Measurements from ENCODE around the gene RALGAPA2. TPM values are rescaled to one million over a fixed set of nuclear protein-coding genes. Genes with fewer than 3 reads are reported as not detected.

RALGAPA2 gene
- total and polyA plus RNA-seq, 7 experiments from 2014 or later, result 6.7 to 45.4 (median 34.9) TPM

DNA sequence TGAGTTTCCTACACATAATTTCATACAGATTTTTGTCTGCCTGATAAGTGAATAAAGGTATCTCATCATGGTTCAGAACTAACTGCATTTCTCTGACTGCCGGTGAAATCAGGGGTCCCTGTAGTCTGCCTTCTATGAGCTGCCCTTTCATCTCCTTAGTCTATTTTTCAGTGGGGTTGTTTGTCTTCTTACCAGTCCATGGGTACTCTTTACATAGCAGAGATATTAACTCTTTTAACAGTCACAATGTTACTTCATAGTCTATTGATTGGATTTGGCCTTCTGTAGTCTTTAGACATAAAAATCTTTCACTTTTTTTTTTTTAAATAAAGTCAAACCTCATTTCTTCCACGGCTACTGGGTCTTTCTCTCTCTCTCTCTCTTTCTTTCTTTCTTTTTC is 79.8 kb downstream of the RALGAPA2 start:
- no peaks in the 10 kb centered on the region for H3K27me3 ChIP-seq (ENCODE audit: control insufficient read depth in 2 of 2, insufficient read depth in 2 of 2, low read length in 2 of 2)
- intact Hi-C loops (cut with micrococcal nuclease), result no loop called here
- no peaks in the 10 kb centered on the region for H3K4me1 ChIP-seq (ENCODE audit: control insufficient read depth in 2 of 2, insufficient read depth in 2 of 2, low read length in 2 of 2)
- peaks cover 0 to 4% (median 0%) of the 10 kb centered on the region in 7 donors for H3K4me1 Mint-ChIP-seq
- H3K4me3 Mint-ChIP-seq, result no peak overlapping the region
- ChIA-PET CTCF (no interaction called here), POLR2A (no interaction called here)
- ATAC-seq (no peak), DNase-seq (no peak)
- peaks cover 9 to 75% (median 49%) of the 10 kb centered on the region in 5 donors for H3K36me3 Mint-ChIP-seq
- no peak overlapping the region for H3K4me3 ChIP-seq (ENCODE audit: low read length)
- H3K27ac ChIP-seq (ENCODE audit: low read depth, low read length), result no peak overlapping the region
- H3K9me3 Mint-ChIP-seq, result no peaks in the 10 kb centered on the region
- peaks cover 0 to 48% (median 0%) of the 10 kb centered on the region in 3 experiments for H3K36me3 ChIP-seq (ENCODE audit: control insufficient read depth in 2 of 3, insufficient read depth in 3 of 3, low read length in 3 of 3)
- H3K9me3 ChIP-seq (ENCODE audit: control insufficient read depth in 2 of 3, low read length in 3 of 3), result no peaks in the 10 kb centered on the region
- H3K27me3 Mint-ChIP-seq, result no peaks in the 10 kb centered on the region
- no peak overlapping the region for H3K27ac Mint-ChIP-seq

DNA sequence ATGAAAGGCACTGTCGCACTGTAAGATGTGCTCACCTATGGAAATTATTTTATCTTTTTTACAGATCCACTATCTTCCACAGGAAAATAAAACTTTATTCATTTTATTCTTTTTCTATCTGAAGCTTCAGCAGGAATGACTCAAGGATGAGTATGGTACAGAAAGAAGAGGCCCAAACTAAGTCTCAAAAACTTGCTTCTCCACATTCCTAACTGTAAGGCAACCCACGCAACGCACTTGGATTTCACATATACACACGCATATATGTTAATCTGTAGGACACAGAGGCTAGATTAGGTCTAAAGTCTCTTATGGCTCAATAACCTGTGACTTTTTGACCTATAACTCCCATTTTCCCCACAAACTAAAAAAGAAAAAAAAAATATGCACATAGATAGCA is 81.9 kb downstream of the RALGAPA2 start:
- peaks cover 12 to 82% (median 51%) of the 10 kb centered on the region in 5 donors for H3K36me3 Mint-ChIP-seq

GRCh38 chr20:20629556-20630188 is 82.8 kb downstream of the RALGAPA2 start:
- Mint-ChIP-seq H3K4me3 (no peak overlapping the region), H3K9me3 (no peaks in the 10 kb centered on the region), H3K27me3 (no peaks in the 10 kb centered on the region), H3K27ac (no peak overlapping the region), H3K36me3 (peaks cover 10 to 78% (median 53%) of the 10 kb centered on the region in 5 donors), H3K4me1 (peaks cover 0 to 4% (median 0%) of the 10 kb centered on the region in 7 donors)
- H3K4me1 ChIP-seq (ENCODE audit: control insufficient read depth in 2 of 2, insufficient read depth in 2 of 2, low read length in 2 of 2), result no peaks in the 10 kb centered on the region
- no peaks in the 10 kb centered on the region for H3K9me3 ChIP-seq (ENCODE audit: control insufficient read depth in 2 of 3, low read length in 3 of 3)
- H3K27ac ChIP-seq (ENCODE audit: low read depth, low read length), result no peak overlapping the region
- H3K4me3 ChIP-seq (ENCODE audit: low read length), result no peak overlapping the region
- ATAC-seq, result no peak
- DNase-seq, result no peak
- no peaks in the 10 kb centered on the region for H3K27me3 ChIP-seq (ENCODE audit: control insufficient read depth in 2 of 2, insufficient read depth in 2 of 2, low read length in 2 of 2)
- ChIA-PET POLR2A (no interaction called here), CTCF (no interaction called here)
- intact Hi-C loops (cut with micrococcal nuclease), result no loop called here
- H3K36me3 ChIP-seq (ENCODE audit: control insufficient read depth in 2 of 3, insufficient read depth in 3 of 3, low read length in 3 of 3), result peaks cover 0 to 42% (median 0%) of the 10 kb centered on the region in 3 experiments

More for the DNA sequence above, 81.9 kb downstream of the RALGAPA2 start:
- Histone ChIP-seq H3K36me3 (ENCODE audit: control insufficient read depth in 2 of 3, insufficient read depth in 3 of 3, low read length in 3 of 3) (peaks cover 0 to 51% (median 0%) of the 10 kb centered on the region in 3 experiments), H3K4me1 (ENCODE audit: control insufficient read depth in 2 of 2, insufficient read depth in 2 of 2, low read length in 2 of 2) (no peaks in the 10 kb centered on the region), H3K27me3 (ENCODE audit: control insufficient read depth in 2 of 2, insufficient read depth in 2 of 2, low read length in 2 of 2) (no peaks in the 10 kb centered on the region), H3K9me3 (ENCODE audit: control insufficient read depth in 2 of 3, low read length in 3 of 3) (no peaks in the 10 kb centered on the region), H3K27ac (ENCODE audit: low read depth, low read length) (no peak overlapping the region), H3K4me3 (ENCODE audit: low read length) (no peak overlapping the region)
- Mint-ChIP-seq H3K27me3 (no peaks in the 10 kb centered on the region), H3K4me3 (no peak overlapping the region), H3K27ac (peak overlapping the region in 1 of 9 donors; percentile 17), H3K9me3 (no peaks in the 10 kb centered on the region), H3K4me1 (peaks cover 0 to 4% (median 0%) of the 10 kb centered on the region in 7 donors)
- ATAC-seq, result no peak
- POLR2A ChIA-PET, result no interaction called here
- CTCF ChIA-PET, result no interaction called here
- intact Hi-C loops (cut with micrococcal nuclease), result no loop called here
- no peak for DNase-seq

DNA sequence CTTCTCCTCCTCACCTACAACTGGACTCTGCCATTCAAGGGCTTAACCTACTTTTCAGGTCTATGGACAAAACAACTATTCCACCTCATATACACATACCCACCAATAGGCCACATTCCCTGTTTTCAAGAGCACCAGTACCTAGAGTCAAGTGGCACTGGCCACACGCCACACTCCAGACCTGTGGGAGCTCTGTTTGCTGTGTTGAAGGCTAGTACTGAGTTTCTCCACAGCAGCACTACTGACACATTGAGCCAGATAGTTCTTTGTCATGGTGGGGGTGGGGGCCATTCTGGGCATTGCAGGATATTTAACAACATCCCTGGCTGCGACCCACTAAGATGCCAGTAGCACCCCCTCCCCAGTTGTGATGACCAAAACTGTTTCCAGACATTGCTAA is 84.1 kb downstream of the RALGAPA2 start:
- Histone ChIP-seq H3K9me3 (ENCODE audit: control insufficient read depth in 2 of 3, low read length in 3 of 3) (no peaks in the 10 kb centered on the region), H3K27ac (ENCODE audit: low read depth, low read length) (no peak overlapping the region), H3K27me3 (ENCODE audit: control insufficient read depth in 2 of 2, insufficient read depth in 2 of 2, low read length in 2 of 2) (no peaks in the 10 kb centered on the region), H3K4me3 (ENCODE audit: low read length) (no peak overlapping the region), H3K4me1 (ENCODE audit: control insufficient read depth in 2 of 2, insufficient read depth in 2 of 2, low read length in 2 of 2) (no peaks in the 10 kb centered on the region), H3K36me3 (ENCODE audit: control insufficient read depth in 2 of 3, insufficient read depth in 3 of 3, low read length in 3 of 3) (peaks cover 0 to 38% (median 0%) of the 10 kb centered on the region in 3 experiments)
- intact Hi-C loops (cut with micrococcal nuclease), result no loop called here
- H3K27ac Mint-ChIP-seq, result no peak overlapping the region
- H3K36me3 Mint-ChIP-seq, result peaks cover 10 to 65% (median 45%) of the 10 kb centered on the region in 5 donors
- no peak overlapping the region for H3K4me3 Mint-ChIP-seq
- peaks cover 0 to 4% (median 0%) of the 10 kb centered on the region in 7 donors for H3K4me1 Mint-ChIP-seq
- ChIA-PET POLR2A (no interaction called here), CTCF (no interaction called here)
- no peaks in the 10 kb centered on the region for H3K27me3 Mint-ChIP-seq
- no peak for DNase-seq
- ATAC-seq, result no peak
- no peaks in the 10 kb centered on the region for H3K9me3 Mint-ChIP-seq

GRCh38 chr20:20627471-20627870 is 85.0 kb downstream of the RALGAPA2 start:
- CTCF ChIA-PET, result no interaction called here
- Histone ChIP-seq H3K4me3 (ENCODE audit: low read length) (no peak overlapping the region), H3K27ac (ENCODE audit: low read depth, low read length) (no peak overlapping the region), H3K4me1 (ENCODE audit: control insufficient read depth in 2 of 2, insufficient read depth in 2 of 2, low read length in 2 of 2) (no peaks in the 10 kb centered on the region), H3K36me3 (ENCODE audit: control insufficient read depth in 2 of 3, insufficient read depth in 3 of 3, low read length in 3 of 3) (peaks cover 0 to 38% (median 0%) of the 10 kb centered on the region in 3 experiments), H3K9me3 (ENCODE audit: control insufficient read depth in 2 of 3, low read length in 3 of 3) (no peaks in the 10 kb centered on the region), H3K27me3 (ENCODE audit: control insufficient read depth in 2 of 2, insufficient read depth in 2 of 2, low read length in 2 of 2) (no peaks in the 10 kb centered on the region)
- peaks cover 0 to 4% (median 0%) of the 10 kb centered on the region in 7 donors for H3K4me1 Mint-ChIP-seq
- ATAC-seq (no peak), DNase-seq (no peak)
- POLR2A ChIA-PET, result no interaction called here
- H3K9me3 Mint-ChIP-seq, result no peaks in the 10 kb centered on the region
- no peaks in the 10 kb centered on the region for H3K27me3 Mint-ChIP-seq
- no peak overlapping the region for H3K4me3 Mint-ChIP-seq
- intact Hi-C loops (cut with micrococcal nuclease), result no loop called here
- no peak overlapping the region for H3K27ac Mint-ChIP-seq
- peaks cover 10 to 59% (median 45%) of the 10 kb centered on the region in 5 donors for H3K36me3 Mint-ChIP-seq

DNA sequence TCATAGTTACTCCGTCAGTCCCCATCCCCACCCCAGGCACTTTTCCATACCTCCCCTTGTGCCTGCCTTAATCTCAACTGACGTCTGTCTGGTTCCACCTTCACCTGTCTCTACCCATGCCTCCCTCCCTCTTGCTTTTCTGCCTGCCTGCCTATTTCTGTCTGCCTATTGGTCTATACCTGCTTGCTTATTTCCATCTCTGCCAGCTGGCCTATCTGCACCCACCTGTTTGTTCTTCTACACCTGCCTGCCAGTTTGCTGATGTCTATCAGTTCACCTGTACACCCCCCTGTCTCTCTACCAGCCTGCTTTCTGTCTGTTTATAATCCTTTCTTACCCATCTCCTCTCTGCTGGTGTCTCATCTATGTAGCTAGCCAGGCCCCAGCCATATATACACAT is 87.5 kb downstream of the RALGAPA2 start:
- Mint-ChIP-seq H3K9me3 (no peaks in the 10 kb centered on the region), H3K27me3 (no peaks in the 10 kb centered on the region), H3K36me3 (peaks cover 10 to 58% (median 41%) of the 10 kb centered on the region in 5 donors), H3K4me3 (no peak overlapping the region), H3K27ac (peak overlapping the region in 1 of 9 donors; percentile 0), H3K4me1 (peaks cover 0 to 9% (median 0%) of the 10 kb centered on the region in 7 donors)
- ATAC-seq (no peak), DNase-seq (no peak)
- intact Hi-C loops (cut with micrococcal nuclease), result no loop called here
- peaks cover 0 to 38% (median 3%) of the 10 kb centered on the region in 3 experiments for H3K36me3 ChIP-seq (ENCODE audit: control insufficient read depth in 2 of 3, insufficient read depth in 3 of 3, low read length in 3 of 3)
- no peak overlapping the region for H3K4me3 ChIP-seq (ENCODE audit: low read length)
- H3K4me1 ChIP-seq (ENCODE audit: control insufficient read depth in 2 of 2, insufficient read depth in 2 of 2, low read length in 2 of 2), result no peaks in the 10 kb centered on the region
- H3K27ac ChIP-seq (ENCODE audit: low read depth, low read length), result no peak overlapping the region
- H3K27me3 ChIP-seq (ENCODE audit: control insufficient read depth in 2 of 2, insufficient read depth in 2 of 2, low read length in 2 of 2), result no peaks in the 10 kb centered on the region
- no peaks in the 10 kb centered on the region for H3K9me3 ChIP-seq (ENCODE audit: control insufficient read depth in 2 of 3, low read length in 3 of 3)
- POLR2A ChIA-PET, result no interaction called here
- CTCF ChIA-PET, result no interaction called here

GRCh38 chr20:20621195-20621594 is 91.2 kb downstream of the RALGAPA2 start:
- Histone ChIP-seq H3K27ac (ENCODE audit: low read depth, low read length) (no peak overlapping the region), H3K36me3 (ENCODE audit: control insufficient read depth in 2 of 3, insufficient read depth in 3 of 3, low read length in 3 of 3) (peaks cover 0 to 21% (median 4%) of the 10 kb centered on the region in 3 experiments), H3K27me3 (ENCODE audit: control insufficient read depth in 2 of 2, insufficient read depth in 2 of 2, low read length in 2 of 2) (no peaks in the 10 kb centered on the region), H3K9me3 (ENCODE audit: control insufficient read depth in 2 of 3, low read length in 3 of 3) (no peaks in the 10 kb centered on the region), H3K4me3 (ENCODE audit: low read length) (no peak overlapping the region), H3K4me1 (ENCODE audit: control insufficient read depth in 2 of 2, insufficient read depth in 2 of 2, low read length in 2 of 2) (no peaks in the 10 kb centered on the region)
- DNase-seq (no peak), ATAC-seq (no peak)
- intact Hi-C loops (cut with micrococcal nuclease), result no loop called here
- Mint-ChIP-seq H3K36me3 (peaks cover 0 to 41% (median 28%) of the 10 kb centered on the region in 5 donors), H3K9me3 (no peaks in the 10 kb centered on the region), H3K4me1 (peaks cover 0 to 5% (median 0%) of the 10 kb centered on the region in 7 donors), H3K27me3 (no peaks in the 10 kb centered on the region), H3K27ac (no peak overlapping the region), H3K4me3 (no peak overlapping the region)
- ChIA-PET CTCF (no interaction called here), POLR2A (no interaction called here)

Data from naive thymus-derived CD4-positive, alpha-beta T cell (primary cell).